HFFc6 (cell line): Measurements from ENCODE around the gene CALN1. TPM values are rescaled to one million over a fixed set of nuclear protein-coding genes. Genes with fewer than 3 reads are reported as not detected.

ENCODE experiments used
- DNase-seq: peaks from one replicate; pipeline ENCODE4 v3.0.0-alpha.2; 2018
- H3K27ac Mint-ChIP-seq: 2 replicates; pipeline ENCODE4 v1.8.0; 2020; ENCODE audit warnings: mild to moderate bottlenecking, mixed read lengths
- H3K27me3 Mint-ChIP-seq: 2 replicates; pipeline ENCODE4 v1.8.0; 2021; ENCODE audit warnings: mild to moderate bottlenecking, moderate library complexity, mixed read lengths; ENCODE audit not compliant: insufficient read depth
- H3K36me3 Mint-ChIP-seq: 2 replicates; pipeline ENCODE4 v1.8.0; 2021; ENCODE audit warnings: low read depth, mixed read lengths
- H3K4me1 Mint-ChIP-seq: 2 replicates; pipeline ENCODE4 v1.8.0; 2020; ENCODE audit warnings: low read depth, mixed read lengths
- H3K4me3 Mint-ChIP-seq: 2 replicates; pipeline ENCODE4 v1.8.0; 2020; ENCODE audit warnings: mild to moderate bottlenecking, moderate library complexity, mixed read lengths
- H3K9me3 Mint-ChIP-seq: 2 replicates; pipeline ENCODE4 v1.8.0; 2020; ENCODE audit warnings: mild to moderate bottlenecking, mixed read lengths
- CTCF ChIP-seq: fragments of 200-600 bp; sonication (generic); IDR thresholded peaks from 2 replicates; pipeline ENCODE4 v1.5.0; 2021; ENCODE audit warnings: antibody characterized with exemption, mild to moderate bottlenecking
- total RNA-seq, 6 experiments: library from RNA; stranded (reverse); fragmentation: NEBNext Ultra II Directional; extraction: Animal tissue kit (Norgen Biotek cat#: 25700); gene quantifications; 2 replicates in 1 of 6; 3 replicates in 5 of 6; pipeline ENCODE4 v1.2.3, GENCODE V29; 2021

The CALN1 gene
- total RNA-seq, 6 experiments from 2014 or later: not detected

- no peak for TF ChIP-seq CTCF
Measured at GRCh38 chr7:72112530-72112929, 299.6 kb downstream of the CALN1 start.

GRCh38 chr7:72111086-72111485 is 301.1 kb downstream of the CALN1 start:
- DNase-seq: no peak
- Mint-ChIP-seq H3K36me3 (peaks cover 7% of the 10 kb centered on the region; the same call in 1 of the 2 replicates), H3K27ac (no peak overlapping the region), H3K27me3 (peaks cover 1% of the 10 kb centered on the region), H3K4me3 (no peak overlapping the region), H3K4me1 (no peaks in the 10 kb centered on the region; the same call in 1 of the 2 replicates), H3K9me3 (peaks cover 51% of the 10 kb centered on the region)
- no peak for TF ChIP-seq CTCF

More at GRCh38 chr7:72112530-72112929, 299.6 kb downstream of the CALN1 start:
- H3K27me3 Mint-ChIP-seq: peaks cover 1% of the 10 kb centered on the region
- H3K36me3 Mint-ChIP-seq: peaks cover 7% of the 10 kb centered on the region; the same call in 1 of the 2 replicates
- H3K4me3 Mint-ChIP-seq: no peak overlapping the region
- H3K27ac Mint-ChIP-seq: no peak overlapping the region
- peaks cover 51% of the 10 kb centered on the region for H3K9me3 Mint-ChIP-seq
- H3K4me1 Mint-ChIP-seq: no peaks in the 10 kb centered on the region; the same call in 1 of the 2 replicates
- DNase-seq: no peak

- H3K4me1 Mint-ChIP-seq: no peaks in the 10 kb centered on the region
- H3K4me3 Mint-ChIP-seq: no peak overlapping the region
- no peak overlapping the region for H3K27ac Mint-ChIP-seq
- DNase-seq: no peak
- peaks cover 1% of the 10 kb centered on the region for H3K27me3 Mint-ChIP-seq
- TF ChIP-seq CTCF: no peak
- H3K9me3 Mint-ChIP-seq: peaks cover 52% of the 10 kb centered on the region
- peaks cover 7% of the 10 kb centered on the region; the same call in 1 of the 2 replicates for H3K36me3 Mint-ChIP-seq
Measured at GRCh38 chr7:72109566-72109965, 302.6 kb downstream of the CALN1 start.

- Mint-ChIP-seq H3K4me1 (no peaks in the 10 kb centered on the region; the same call in 1 of the 2 replicates), H3K27me3 (peaks cover 1% of the 10 kb centered on the region)
Measured at GRCh38 chr7:72106405-72106804, 305.7 kb downstream of the CALN1 start.

GRCh38 chr7:72101444-72101843 is 310.7 kb downstream of the CALN1 start:
- H3K4me1 Mint-ChIP-seq: peaks cover 13% of the 10 kb centered on the region; the same call in 1 of the 2 replicates
- no peak overlapping the region for H3K4me3 Mint-ChIP-seq
- no peak for DNase-seq
- no peaks in the 10 kb centered on the region for H3K36me3 Mint-ChIP-seq
- H3K27me3 Mint-ChIP-seq: no peaks in the 10 kb centered on the region; the same call in 1 of the 2 replicates
- no peak for TF ChIP-seq CTCF
- H3K27ac Mint-ChIP-seq: no peak overlapping the region
- peaks cover 42% of the 10 kb centered on the region for H3K9me3 Mint-ChIP-seq

More at GRCh38 chr7:72106405-72106804, 305.7 kb downstream of the CALN1 start:
- Mint-ChIP-seq H3K36me3 (peaks cover 7% of the 10 kb centered on the region; the same call in 1 of the 2 replicates), H3K27ac (no peak overlapping the region), H3K9me3 (peaks cover 55% of the 10 kb centered on the region), H3K4me3 (no peak overlapping the region)
- no peak for TF ChIP-seq CTCF
- DNase-seq: no peak
